ENCODE results near the gene SERPINI2.
"Not testable (repeated sequence)": the region's sequence is repeated elsewhere in the genome, so short reads cannot be mapped to it uniquely, and the experiment has no call there.

The SERPINI2 gene

GRCh38 chr3:167450195-167450594 lies 23.6 kb downstream of the SERPINI2 start:
- DNase-seq (ENCODE audit: low spot score), result no peak

- DNase-seq (ENCODE audit: low spot score), result no peak
Measured at GRCh38 chr3:167445491-167445890, 28.4 kb downstream of the SERPINI2 start.

- no peak for DNase-seq (ENCODE audit: low spot score)
Measured at GRCh38 chr3:167441256-167441655, 32.6 kb downstream of the SERPINI2 start.

GRCh38 chr3:167437428-167438139 lies 36.3 kb downstream of the SERPINI2 start:
- no peak for DNase-seq (ENCODE audit: low spot score)

GRCh38 chr3:167426962-167427361 lies 46.9 kb downstream of the SERPINI2 start:
- DNase-seq (ENCODE audit: low spot score), result not testable (repeated sequence)

- DNase-seq (ENCODE audit: low spot score), result not testable (repeated sequence)
Measured at GRCh38 chr3:167422396-167422795, 51.4 kb downstream of the SERPINI2 start.

GRCh38 chr3:167409611-167410010 lies 64.2 kb downstream of the SERPINI2 start:
- no peak for DNase-seq (ENCODE audit: low spot score)

- DNase-seq (ENCODE audit: low spot score), result no peak
Measured at GRCh38 chr3:167406876-167407492, 66.9 kb downstream of the SERPINI2 start.

- DNase-seq (ENCODE audit: low spot score), result no peak
Measured at GRCh38 chr3:167397826-167398225, 76.0 kb downstream of the SERPINI2 start.

GRCh38 chr3:167396075-167396474 lies 77.8 kb downstream of the SERPINI2 start:
- no peak for DNase-seq (ENCODE audit: low spot score)

- DNase-seq (ENCODE audit: low spot score), result no peak
Measured at GRCh38 chr3:167394003-167394402, 79.8 kb downstream of the SERPINI2 start.

All from CD4-positive, alpha-beta T cell treated with Interleukin-6 at 100 ng/mL for 8 hours (primary cell).